ENCODE measurements around the gene ENHO.

ENHO gene

GRCh38 chr9:34524349-34524748 lies 1.6 kb upstream of the ENHO start:
- DNase-seq (ENCODE audit: low spot score): no peak

DNA sequence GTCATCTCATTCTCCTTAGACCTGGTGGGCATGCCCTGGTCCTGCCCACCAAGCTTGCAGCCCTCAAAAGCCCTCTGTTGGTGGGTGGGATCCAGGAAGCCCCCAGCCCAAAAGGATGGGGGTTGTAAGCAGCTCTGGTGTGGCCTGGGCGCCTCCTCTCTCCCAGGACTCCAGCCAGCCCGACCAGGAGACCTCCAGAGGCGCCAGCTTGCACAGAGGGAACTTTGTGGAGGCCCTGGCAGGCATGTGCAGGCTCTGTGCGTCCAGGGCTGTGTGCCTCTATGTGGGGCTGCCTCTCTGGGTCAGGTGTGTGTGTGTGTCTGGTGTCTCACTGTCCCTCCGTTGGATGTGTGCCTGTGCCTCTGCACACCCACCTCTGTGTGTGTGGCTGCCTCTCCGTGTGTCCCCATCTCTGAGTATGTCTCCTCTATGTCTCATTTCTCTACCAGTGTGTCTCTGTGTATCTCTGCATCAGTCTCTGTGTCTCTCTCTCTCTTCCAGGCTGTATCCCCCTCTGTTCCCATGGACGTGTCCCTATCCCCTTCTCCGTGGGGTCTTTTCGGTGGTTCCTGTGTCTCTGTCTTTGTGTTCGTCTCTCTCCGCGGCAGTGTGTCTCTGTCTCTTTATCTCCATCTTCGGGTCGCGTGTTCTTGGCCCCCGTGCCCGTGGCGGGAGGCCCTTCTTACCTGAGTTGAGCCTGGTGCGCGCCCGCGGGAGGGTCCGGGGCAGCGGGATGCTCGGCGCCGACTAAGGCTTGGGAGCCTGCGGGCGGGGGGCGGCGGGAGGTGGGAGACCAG lies 501 bp downstream of the ENHO start:
- DNase-seq (ENCODE audit: low spot score): no peak

DNA sequence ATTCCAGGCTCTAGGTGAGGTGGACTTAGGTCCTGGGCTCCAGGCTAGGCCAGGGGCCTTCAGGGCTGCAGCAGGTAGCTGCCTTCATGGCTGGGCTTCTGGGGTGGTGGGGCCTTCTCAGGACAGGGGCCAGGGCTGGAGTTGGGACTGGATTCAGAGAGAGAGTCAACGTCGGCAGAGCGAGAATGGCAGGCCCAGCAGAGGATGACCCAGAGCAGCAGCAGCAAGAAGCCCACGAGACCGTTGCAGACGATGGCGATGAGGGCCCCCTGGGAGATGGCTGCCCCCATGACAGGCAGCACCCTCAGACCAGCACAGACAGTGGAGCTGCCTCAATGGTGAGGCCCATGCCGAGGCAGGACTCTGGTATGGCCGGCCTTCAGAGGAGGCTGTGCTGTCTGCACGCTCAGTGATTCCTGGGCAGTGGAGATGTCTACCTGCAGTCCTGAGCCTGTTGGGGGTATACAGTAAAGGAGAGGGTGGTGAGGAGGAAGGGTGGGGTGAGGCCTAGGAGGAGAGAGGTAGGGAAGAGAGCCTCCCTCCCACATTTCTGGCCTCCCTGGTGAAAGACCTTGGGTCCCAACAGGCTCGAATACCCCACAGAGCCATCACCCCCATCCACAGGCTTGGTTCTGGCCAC lies 1.3 kb downstream of the ENHO start:
- no peak for DNase-seq (ENCODE audit: low spot score)

DNA sequence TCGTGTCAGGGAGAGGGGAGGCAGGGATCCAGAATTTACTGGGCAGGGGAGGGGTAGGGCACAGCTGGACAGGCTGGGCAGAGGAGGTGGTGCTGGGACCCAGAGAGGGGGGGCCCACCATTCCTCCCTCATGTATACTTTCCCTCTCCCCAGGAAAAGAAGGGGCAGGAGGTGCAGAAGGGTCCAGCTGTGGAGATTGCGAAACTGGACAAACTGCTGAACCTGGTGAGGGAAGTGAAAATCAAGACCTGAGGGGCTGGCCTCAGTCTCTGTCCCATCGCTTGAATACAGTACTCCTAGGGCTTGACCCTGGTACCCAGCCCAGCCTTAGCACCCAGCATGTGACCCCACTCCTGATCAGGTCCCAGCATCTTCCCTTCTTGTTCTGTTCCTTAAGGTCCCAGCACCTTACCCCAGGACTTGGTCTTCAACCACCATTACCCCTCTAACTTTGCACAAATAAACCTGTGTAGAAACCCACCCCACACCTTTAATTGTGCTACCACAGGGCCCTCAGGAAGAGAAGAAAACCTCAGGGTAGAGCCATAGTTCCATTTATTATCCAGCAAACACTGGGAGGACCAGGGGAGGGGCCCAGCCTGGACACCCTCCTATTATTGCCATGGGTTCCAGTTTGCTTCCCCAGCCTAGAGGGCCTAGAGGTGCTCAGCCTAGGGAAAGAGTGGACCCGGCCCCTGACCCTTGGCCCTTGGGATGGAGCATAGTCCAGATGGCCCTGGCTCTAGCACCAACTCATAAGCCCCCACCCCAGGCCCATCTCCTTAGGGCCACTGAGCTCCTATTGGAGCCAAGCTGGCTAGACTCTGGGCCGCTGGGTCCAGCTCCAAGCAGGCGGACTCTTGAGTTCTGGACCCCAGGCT lies 2.0 kb downstream of the ENHO start:
- DNase-seq (ENCODE audit: low spot score): no peak

DNA sequence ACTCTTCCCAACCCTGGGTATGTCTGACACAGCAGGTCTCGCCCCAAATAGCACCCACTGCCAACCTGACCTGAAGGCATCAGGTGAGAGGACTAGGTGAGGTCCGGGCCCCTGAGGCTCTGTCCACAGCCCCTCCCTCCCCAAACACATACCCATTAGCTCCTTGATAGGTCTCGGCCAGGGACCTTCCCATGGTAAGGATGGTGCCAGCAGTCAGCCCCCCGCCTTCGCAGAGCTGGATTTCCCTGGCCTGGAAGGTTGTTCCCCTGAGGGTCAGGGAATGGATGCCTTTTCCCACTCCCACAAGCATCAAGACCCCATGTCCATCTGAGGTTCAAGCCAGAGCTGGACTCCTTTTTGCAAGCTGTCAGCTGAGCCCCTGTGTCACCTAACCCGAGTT lies 2.7 kb downstream of the ENHO start:
- DNase-seq (ENCODE audit: low spot score): no peak

GRCh38 chr9:34519321-34520020 lies 3.3 kb downstream of the ENHO start:
- no peak for DNase-seq (ENCODE audit: low spot score)

DNA sequence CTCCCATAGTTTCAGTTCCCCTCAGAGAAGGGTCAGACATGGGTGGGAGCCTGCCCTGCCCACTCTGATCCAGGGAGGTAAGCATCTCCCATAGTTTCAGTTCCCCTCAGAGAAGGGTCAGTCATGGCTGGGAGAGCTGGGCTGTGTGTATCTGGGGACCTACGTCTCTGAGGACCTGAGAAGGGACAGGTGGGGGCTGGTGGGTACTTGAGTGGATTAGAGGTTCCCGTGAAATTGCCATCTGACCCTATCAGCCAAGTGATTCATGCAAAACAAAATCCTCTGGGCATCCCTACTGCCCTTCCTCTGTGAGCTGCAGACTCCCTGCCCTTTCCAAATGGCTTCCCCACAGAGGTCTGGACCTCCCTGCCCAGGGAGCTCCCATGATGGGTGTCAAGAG lies 3.9 kb downstream of the ENHO start:
- DNase-seq (ENCODE audit: low spot score): peak; percentile 37

DNA sequence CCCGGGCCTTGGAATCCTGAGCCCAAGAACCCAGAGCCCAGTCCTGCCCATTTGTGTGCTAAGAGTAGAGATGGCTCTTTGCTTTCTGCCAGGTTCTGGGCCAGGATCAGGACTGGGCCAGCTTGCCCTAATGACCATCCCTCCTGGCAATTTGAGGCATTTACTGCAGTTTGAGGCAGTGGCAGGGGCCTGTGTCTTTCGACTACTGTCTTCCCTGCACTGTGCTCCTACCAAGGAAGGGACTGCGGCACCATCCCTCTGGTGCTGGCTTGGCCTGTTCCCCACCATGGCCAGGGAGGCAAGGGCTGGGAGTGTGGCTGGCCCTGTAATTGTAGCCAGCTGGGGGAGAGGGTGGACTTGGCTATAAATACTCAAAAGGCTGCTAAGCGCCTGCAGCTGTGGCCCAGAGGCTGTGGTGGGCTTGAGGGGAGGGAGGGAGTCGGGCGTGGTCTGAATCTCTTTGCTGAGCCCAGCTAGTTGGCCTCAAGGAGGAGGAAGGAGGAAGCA lies 4.6 kb downstream of the ENHO start:
- no peak for DNase-seq (ENCODE audit: low spot score)

DNA sequence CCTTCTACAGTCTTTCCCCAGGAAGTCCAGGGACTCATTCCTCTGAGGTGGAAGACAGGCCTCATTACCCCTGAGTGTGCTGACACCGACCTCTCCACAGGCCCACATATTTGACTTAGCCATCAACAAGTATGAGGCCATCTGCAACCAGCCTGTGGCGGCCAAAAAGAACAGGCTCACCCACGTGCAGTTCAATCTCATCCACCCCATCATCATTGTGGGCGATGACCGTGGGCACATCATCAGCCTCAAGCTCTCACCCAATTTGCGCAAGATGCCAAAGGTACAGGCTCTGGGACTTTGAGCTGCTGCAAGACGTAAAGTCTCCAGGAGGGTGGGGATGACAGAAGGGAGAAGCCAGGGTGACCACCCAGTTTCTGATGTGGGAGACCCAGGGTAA lies 5.6 kb downstream of the ENHO start:
- no peak for DNase-seq (ENCODE audit: low spot score)

DNA sequence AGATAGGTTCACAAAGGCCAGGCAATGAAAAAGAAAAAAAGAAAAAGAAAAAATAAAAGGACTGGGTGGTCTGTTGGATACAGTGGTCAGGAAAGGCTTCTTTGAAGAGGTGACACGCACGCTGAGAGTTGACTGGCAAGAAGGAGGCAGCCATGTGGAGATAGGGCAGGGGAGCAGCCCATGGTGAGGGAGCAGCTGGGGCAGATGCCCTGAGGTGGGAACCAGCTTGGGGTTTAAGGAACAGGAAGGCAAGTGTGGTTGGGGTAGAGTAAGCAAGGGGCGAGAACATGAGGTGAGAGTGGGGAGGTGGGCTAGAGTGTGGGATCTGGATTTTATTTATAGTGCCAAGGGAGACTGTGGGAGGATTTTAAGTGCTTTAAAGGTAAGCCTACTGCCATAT lies 6.8 kb downstream of the ENHO start:
- no peak for DNase-seq (ENCODE audit: low spot score)

GRCh38 chr9:34514816-34515215 lies 8.0 kb downstream of the ENHO start:
- no peak for DNase-seq (ENCODE audit: low spot score)

- no peak for DNase-seq (ENCODE audit: low spot score)
Observed at GRCh38 chr9:34514401-34514800, 8.4 kb downstream of the ENHO start.

- peak; percentile 63 for DNase-seq (ENCODE audit: low spot score)
Observed at GRCh38 chr9:34513567-34514214, 9.1 kb downstream of the ENHO start.

- DNase-seq (ENCODE audit: low spot score): no peak
Observed at GRCh38 chr9:34512131-34513078, 10.4 kb downstream of the ENHO start.

DNA sequence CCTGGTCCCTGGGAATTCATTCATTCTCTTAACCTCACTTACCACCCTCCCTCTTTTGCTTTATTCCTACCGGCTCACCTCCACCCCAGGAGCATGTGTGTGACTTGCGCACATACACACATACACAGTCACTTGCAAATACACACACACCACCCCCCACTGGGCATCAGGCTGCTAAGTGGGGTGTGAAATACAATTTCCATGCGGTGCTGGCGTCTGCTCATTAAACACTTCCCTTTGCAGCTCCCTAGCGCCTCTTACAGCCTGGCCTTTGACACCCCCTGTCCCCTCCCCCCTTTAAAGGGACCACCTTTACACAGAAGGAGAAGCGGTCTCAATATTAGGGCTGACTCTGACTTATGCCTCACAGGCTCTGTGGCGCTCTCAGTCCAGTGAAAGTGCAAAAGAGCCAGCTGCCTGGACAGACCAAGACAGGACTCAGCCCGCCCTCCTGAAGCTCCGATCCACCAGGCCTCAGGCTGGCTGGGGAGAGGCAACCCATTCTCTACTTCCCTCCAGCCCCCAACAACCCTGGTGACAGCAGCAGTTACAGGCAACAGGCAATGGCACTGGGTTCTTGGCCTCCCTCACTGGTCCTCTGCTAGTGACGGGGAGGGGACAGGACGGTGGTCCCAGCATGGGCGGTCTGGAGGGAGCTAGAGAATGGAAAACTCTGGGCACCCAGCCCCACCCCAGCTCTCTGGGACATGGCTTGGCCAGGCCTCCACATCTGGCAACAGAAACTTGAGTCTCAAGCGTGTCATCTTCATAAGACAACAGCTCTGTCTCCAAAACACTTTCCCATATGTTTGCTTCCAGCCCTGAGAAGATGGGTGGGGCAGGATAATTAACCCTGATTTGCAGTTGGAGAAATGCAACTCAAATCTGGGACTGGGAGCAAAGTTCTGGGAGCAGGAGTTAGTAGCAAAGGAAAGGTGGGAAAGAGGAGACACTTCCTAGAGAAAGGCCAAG lies 12.0 kb downstream of the ENHO start:
- no peak for DNase-seq (ENCODE audit: low spot score)

- no peak for DNase-seq (ENCODE audit: low spot score)
Observed at GRCh38 chr9:34508951-34509350, 13.8 kb downstream of the ENHO start.

DNA sequence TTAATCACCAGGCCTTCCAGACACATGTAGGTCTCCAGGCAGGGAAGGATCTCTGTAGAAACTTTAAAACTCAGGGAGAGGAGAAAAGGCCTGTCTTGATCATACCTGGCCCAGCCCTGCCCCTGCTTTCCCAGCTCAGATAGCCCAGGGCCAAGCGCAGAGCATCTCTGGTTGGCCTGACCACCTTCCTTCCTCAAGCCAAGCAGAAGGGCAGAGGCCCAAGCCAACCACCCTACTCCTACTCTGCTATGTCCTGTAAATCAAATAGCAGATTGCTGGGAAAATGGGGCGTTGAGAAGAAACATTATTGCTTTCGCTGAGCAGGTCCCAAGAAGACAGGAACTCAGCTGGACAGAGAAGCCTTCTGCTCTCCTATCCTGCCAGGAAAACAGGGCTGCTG lies 14.3 kb downstream of the ENHO start:
- no peak for DNase-seq (ENCODE audit: low spot score)

GRCh38 chr9:34507966-34508365 lies 14.8 kb downstream of the ENHO start:
- no peak for DNase-seq (ENCODE audit: low spot score)

DNA sequence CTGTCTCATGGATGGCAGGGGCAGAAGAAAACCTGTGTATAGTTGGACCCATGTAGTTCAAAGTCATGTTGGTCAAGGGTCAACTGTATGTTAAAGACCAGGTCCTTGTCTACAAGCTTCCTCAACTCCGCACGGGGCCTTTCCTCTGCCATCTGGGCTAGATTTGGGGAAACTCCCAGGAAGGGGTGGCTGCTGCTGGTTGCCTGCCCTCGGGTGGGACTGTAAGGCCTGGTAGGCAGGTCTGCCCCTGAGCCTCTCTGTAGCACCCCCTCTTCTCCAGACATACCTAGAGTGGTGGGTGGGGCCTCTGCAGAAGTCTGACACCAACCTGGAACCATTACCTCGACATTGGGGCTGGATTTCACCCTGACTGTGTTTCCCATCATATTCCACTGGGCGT lies 15.2 kb downstream of the ENHO start:
- no peak for DNase-seq (ENCODE audit: low spot score)
